Adrenal gland (tissue), 12 donors: ENCODE measurements around the gene KCNAB1. TPM values are rescaled to one million over a fixed set of nuclear protein-coding genes. Genes with fewer than 3 reads are reported as not detected.
A peak's percentile ranks its signal among the peaks of the same experiment; 100 is the strongest.

Experiments
- DNase-seq, 7 donors: peaks; one replicate each; pipeline ENCODE4 v3.0.0-alpha.2; 2019 to 2020
- H3K27ac ChIP-seq, 5 donors: fragments of 200-600 bp; sonication (generic) in 4 of 5; 1 replicate in 3 of 5; 2 replicates in 2 of 5; pipeline versions ENCODE4 v1.5.1 to v1.8.0; 2016 to 2020; ENCODE audit warnings: mild to moderate bottlenecking in 1 of 5
- H3K27me3 ChIP-seq: fragments of 200-600 bp; 2 replicates; pipeline ENCODE4 v1.8.0; 2021
- H3K36me3 ChIP-seq, 2 donors: fragments of 200-600 bp; replicated peaks in 1 of 2; 1 replicate in 1 of 2; 2 replicates in 1 of 2; pipeline versions ENCODE4 v1.5.1 to v1.8.0; 2018 to 2022
- H3K4me1 ChIP-seq, 2 donors: fragments of 200-600 bp; replicated peaks in 1 of 2; 1 replicate in 1 of 2; 2 replicates in 1 of 2; pipeline versions ENCODE4 v1.5.1 to v1.8.0; 2018 to 2021
- H3K4me3 ChIP-seq, 4 donors: fragments of 200-600 bp; sonication (generic) in 3 of 4; one replicate each; pipeline ENCODE4 v1.5.1; 2016 to 2018
- H3K9me3 ChIP-seq, 3 donors: fragments of 200-600 bp; sonication (generic) in 1 of 3; replicated peaks in 1 of 3; 1 replicate in 2 of 3; 2 replicates in 1 of 3; pipeline versions ENCODE4 v1.5.1 to v1.8.0; 2016 to 2021
- POLR2A ChIP-seq, 2 donors: fragments of 450-650 bp; IDR thresholded peaks; one replicate each; pipeline ENCODE4 v1.6.1; 2017; ENCODE audit warnings: antibody characterized with exemption in 2 of 2, mild to moderate bottlenecking in 2 of 2, moderate library complexity in 1 of 2
- WGBS, 4 donors: extraction: QIAGEN DNeasy Blood & Tissue Kit in 2 of 4; methylation state at CpG; one replicate each; pipeline versions ENCODE4 v1.1.5 to v1.1.7; 2013 to 2017; 5-methylcytosine and 5-hydroxymethylcytosine counted together
- intact Hi-C, 2 donors: fragments of 100-400 bp; cut with DNase I; formaldehyde crosslinking; loops; one replicate each; pipeline versions ENCODE4 v1.14.1 to v1.15.0; 2022 to 2023
- polyA plus RNA-seq, 3 donors: library from polyadenylated mRNA; stranded (reverse); fragments of 200-250 nt in 2 of 3; fragments of 350-450 nt in 1 of 3; fragmentation: Illumina TruSeq in 1 of 3; extraction: RNeasy Lipid Tissue Mini Kit (QIAGEN cat#74804) in 1 of 3; gene quantifications; one replicate each; pipeline ENCODE4 v1.2.3, GENCODE V29; 2013 to 2014
- total RNA-seq, 9 donors: library from RNA; depleted of rRNA in 4 of 9; stranded (reverse); fragments of >200 nt in 4 of 9; fragments of 120-200 nt in 1 of 9; fragmentation: NEBNext Ultra II Directional in 1 of 9; extraction: Animal tissue kit (Norgen Biotek cat#: 25700) in 1 of 9; gene quantifications; one replicate each; pipeline versions ENCODE4 v1.1.0 to v1.2.4, GENCODE V29; 2013 to 2023
- TF ChIP-seq, protein P1 (sequence below), 6 experiments: fragments of 450-650 bp in 4 of 6; fragments of 200-600 bp in 2 of 6; sonication (generic) in 1 of 6; IDR thresholded peaks; 1 replicate in 5 of 6; 2 replicates in 1 of 6; pipeline versions ENCODE4 v1.5.1 to v1.8.0; 2016 to 2021; ENCODE audit warnings: antibody characterized with exemption in 6 of 6, mild to moderate bottlenecking in 2 of 6, moderate library complexity in 1 of 6
- donor health status: healthy with polysubstance abuse.
- donor health status: Bipolar disorder and iron deficiency.
- donor health status: DM: yes; HTN: yes; CAD: no.
- donor health status: DM: no; HTN: no; CAD: no.
- donor health status: DM: no; HTN: no; CAD: no.
- donor health status: DM: yes; HTN: yes; CAD: no.

Gene KCNAB1
- total and polyA plus RNA-seq, 12 donors: 0.36 to 5.0 (median 1.5) TPM

DNA sequence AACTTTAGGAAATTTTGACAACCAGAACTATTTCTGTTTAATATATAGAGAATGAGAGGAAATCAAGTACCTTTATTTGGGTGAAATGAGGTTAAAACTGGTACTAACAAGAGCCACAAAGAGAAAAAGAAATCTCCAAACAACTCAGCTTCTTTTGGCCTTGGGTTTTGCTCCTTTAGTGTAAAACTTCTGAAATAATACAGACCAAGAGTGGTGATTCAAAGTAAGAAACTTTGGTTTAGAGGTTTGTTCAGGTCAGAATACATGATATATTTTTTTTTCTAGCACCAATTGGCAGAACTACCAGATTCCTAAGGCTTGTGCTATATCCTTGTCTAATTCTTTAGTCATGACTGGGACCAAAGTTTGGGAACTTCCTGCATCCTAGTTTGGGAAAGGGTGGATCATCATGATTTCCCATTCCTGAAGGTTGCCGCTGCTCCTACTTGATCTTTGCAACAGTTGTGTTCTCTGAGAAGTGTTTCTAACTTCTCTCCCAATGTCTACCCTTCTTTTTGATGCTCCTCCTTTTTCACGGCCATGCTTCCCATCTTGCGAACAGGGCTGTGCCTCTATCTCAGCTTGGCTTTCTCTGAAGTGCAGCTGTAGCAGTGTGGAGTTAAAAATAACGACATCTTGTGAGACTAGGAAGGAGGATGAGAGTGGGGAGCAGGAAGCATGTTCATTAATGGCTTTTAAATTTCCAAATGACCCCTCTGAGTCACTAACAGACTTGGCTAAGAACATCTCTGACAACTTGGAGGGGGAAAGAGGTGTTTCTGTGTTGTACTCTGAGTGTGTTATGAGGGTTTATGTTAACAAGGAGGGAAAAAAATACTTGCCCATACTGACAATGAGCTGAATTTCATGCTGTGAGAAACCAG, 87.7 kb downstream of the KCNAB1 start:
- H3K36me3 ChIP-seq: no peaks in the 10 kb centered on the region
- H3K4me3 ChIP-seq: no peak overlapping the region
- WGBS, 4 donors: 64 to 80% (median 73%) methylated on average over 4 of the region's 4 CpGs
- TF ChIP-seq, protein P1, sequence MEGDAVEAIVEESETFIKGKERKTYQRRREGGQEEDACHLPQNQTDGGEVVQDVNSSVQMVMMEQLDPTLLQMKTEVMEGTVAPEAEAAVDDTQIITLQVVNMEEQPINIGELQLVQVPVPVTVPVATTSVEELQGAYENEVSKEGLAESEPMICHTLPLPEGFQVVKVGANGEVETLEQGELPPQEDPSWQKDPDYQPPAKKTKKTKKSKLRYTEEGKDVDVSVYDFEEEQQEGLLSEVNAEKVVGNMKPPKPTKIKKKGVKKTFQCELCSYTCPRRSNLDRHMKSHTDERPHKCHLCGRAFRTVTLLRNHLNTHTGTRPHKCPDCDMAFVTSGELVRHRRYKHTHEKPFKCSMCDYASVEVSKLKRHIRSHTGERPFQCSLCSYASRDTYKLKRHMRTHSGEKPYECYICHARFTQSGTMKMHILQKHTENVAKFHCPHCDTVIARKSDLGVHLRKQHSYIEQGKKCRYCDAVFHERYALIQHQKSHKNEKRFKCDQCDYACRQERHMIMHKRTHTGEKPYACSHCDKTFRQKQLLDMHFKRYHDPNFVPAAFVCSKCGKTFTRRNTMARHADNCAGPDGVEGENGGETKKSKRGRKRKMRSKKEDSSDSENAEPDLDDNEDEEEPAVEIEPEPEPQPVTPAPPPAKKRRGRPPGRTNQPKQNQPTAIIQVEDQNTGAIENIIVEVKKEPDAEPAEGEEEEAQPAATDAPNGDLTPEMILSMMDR (IDR thresholded peaks at IDR 0.05): no peak
- no peak for TF ChIP-seq POLR2A (IDR thresholded peaks at IDR 0.05)
- H3K4me1 ChIP-seq: no peaks in the 10 kb centered on the region
- DNase-seq: no peak
- H3K27me3 ChIP-seq: no peaks in the 10 kb centered on the region
- H3K27ac ChIP-seq: no peak overlapping the region
- intact Hi-C loops: no loop called here
- no peaks in the 10 kb centered on the region for H3K9me3 ChIP-seq

DNA sequence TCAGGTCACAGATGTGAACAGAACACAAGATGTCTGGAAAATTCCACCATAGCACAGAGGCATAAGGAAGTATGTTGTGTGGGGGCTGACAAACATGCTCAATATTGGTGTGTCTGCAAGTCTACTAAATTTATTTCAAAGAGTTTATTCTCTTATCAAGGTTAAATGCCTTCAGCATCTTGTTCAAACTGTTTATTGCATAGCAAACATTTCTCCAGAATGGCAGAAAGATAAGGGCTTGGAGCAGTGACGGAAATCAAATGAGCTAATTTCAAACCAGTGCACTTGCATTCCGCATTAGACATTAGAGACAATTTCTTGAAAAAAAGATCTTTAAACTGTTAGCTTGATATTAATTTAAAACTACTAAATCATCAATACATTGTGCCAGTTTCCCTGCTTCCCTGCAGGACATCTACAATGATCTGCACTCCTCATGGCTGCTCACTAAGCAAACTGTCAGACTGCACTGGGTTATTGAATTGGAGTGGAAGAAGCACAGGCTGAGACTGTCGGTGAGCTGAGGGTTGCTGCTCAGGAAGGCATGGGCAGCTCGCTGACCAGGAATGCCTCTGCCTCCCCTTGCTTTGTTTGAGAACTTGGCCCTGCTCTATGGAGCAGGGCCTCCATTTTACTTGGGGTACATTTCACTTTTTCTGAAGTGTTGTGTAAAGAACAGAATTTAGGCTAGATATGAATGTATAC, 89.4 kb downstream of the KCNAB1 start:
- WGBS, 4 donors: 71 to 72% (median 71%) methylated on average over 4 of the region's 4 CpGs
- Histone ChIP-seq H3K27me3 (no peaks in the 10 kb centered on the region), H3K4me1 (no peaks in the 10 kb centered on the region), H3K27ac (no peak overlapping the region), H3K4me3 (no peak overlapping the region), H3K36me3 (no peaks in the 10 kb centered on the region), H3K9me3 (no peaks in the 10 kb centered on the region)
- TF ChIP-seq POLR2A (IDR thresholded peaks at IDR 0.05): no peak
- TF ChIP-seq, protein P1 (IDR thresholded peaks at IDR 0.05): no peak
- intact Hi-C loops: no loop called here
- no peak for DNase-seq

DNA sequence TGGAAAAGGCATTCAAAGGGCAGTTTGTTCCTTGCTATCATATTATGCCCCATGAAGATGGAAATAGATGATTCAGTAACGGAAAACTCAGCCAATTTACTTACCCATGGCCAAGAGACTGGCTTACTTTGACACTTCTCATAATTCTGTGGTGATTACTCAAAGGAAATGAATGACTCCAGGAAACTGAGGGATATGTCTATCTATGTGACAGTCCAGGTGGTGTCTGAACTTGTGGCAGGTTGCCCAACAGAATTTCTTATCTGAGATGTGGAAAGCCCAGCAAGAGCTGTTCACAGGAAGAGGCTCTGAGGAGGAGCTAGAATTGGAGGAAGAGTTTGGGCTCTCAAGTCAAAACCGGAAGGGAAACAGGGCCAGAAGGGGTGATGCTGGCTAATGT, 91.2 kb downstream of the KCNAB1 start:
- Histone ChIP-seq H3K36me3 (no peaks in the 10 kb centered on the region), H3K4me3 (no peak overlapping the region), H3K4me1 (no peaks in the 10 kb centered on the region), H3K27me3 (no peaks in the 10 kb centered on the region), H3K27ac (no peak overlapping the region), H3K9me3 (no peaks in the 10 kb centered on the region)
- WGBS, 4 donors: 32 to 51% (median 49%) methylated on average over 2 of the region's 2 CpGs
- DNase-seq: peak in 5 of 7 donors; percentile 10 to 68 (median 24)
- TF ChIP-seq, protein P1 (IDR thresholded peaks at IDR 0.05): no peak
- TF ChIP-seq POLR2A (IDR thresholded peaks at IDR 0.05): no peak
- intact Hi-C loops: no loop called here

DNA sequence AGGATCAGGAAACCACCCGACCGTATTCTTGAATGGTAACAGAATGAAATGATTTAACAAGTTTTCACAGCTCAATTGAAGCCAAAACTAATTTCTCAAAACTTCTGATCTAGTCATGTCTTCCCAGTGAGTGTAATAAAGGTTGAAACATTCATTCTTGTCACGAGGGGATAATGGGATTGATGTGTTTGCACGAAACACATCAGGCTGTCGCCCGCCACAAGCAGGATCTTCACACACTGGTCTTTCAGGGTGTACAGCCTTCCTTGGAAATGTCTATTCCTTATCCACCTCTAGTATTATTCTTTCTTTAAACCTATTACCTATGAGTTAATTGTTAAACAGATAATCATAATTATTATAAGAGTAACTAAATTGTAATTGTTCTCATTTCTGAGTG, 94.3 kb downstream of the KCNAB1 start:
- Histone ChIP-seq H3K9me3 (no peaks in the 10 kb centered on the region), H3K27ac (no peak overlapping the region), H3K27me3 (no peaks in the 10 kb centered on the region), H3K4me3 (no peak overlapping the region), H3K36me3 (no peaks in the 10 kb centered on the region), H3K4me1 (no peaks in the 10 kb centered on the region)
- TF ChIP-seq POLR2A (IDR thresholded peaks at IDR 0.05): no peak
- TF ChIP-seq, protein P1 (IDR thresholded peaks at IDR 0.05): no peak
- intact Hi-C loops: no loop called here
- no peak for DNase-seq
- 70 to 83% (median 77%) methylated on average over 6 of the region's 6 CpGs for WGBS, 4 donors
